MCF 10A (cell line): ENCODE data around the gene SNAPC4. TPM values are rescaled to one million over a fixed set of nuclear protein-coding genes. Genes with fewer than 3 reads are reported as not detected.

Experiments
- BruUV-seq: library from RNA; stranded (reverse); fragments of 400-500 nt; replicated peaks from 2 replicates; lab custom pipeline; 2021; lab: Mats Ljungman, UMichigan
- CTCF ChIA-PET: fragments of 300-600 bp; sonication (Branson Sonifier 250); formaldehyde crosslinking; extraction: SDS; loops from one replicate; lab custom pipeline; 2021; ENCODE audit warnings: antibody characterized with exemption, inconsistent platforms; lab: Yijun Ruan, JAX
- POLR2A ChIA-PET: fragments of 300-600, 350-650 bp; sonication (Branson Sonifier 250); formaldehyde crosslinking; extraction: SDS; loops from one replicate; lab custom pipeline; 2020; ENCODE audit warnings: antibody characterized with exemption, inconsistent platforms; lab: Yijun Ruan, JAX
- DNase-seq: peaks from one replicate; pipeline ENCODE4 v3.0.0-alpha.2; 2018; ENCODE audit not compliant: unreplicated experiment
- H3K27ac Mint-ChIP-seq: one replicate; pipeline ENCODE4 v1.8.0; 2022; ENCODE audit warnings: mild to moderate bottlenecking, low read depth, mixed read lengths; ENCODE audit not compliant: unreplicated experiment
- H3K27me3 Mint-ChIP-seq: one replicate; pipeline ENCODE4 v1.8.0; 2022; ENCODE audit warnings: mixed read lengths; ENCODE audit not compliant: insufficient read depth, unreplicated experiment
- H3K36me3 Mint-ChIP-seq: one replicate; pipeline ENCODE4 v1.8.0; 2022; ENCODE audit warnings: mild to moderate bottlenecking, moderate library complexity, mixed read lengths; ENCODE audit not compliant: insufficient read depth, unreplicated experiment
- H3K4me1 Mint-ChIP-seq: one replicate; pipeline ENCODE4 v1.8.0; 2022; ENCODE audit warnings: mixed read lengths; ENCODE audit not compliant: insufficient read depth, unreplicated experiment
- H3K4me3 Mint-ChIP-seq: one replicate; pipeline ENCODE4 v1.8.0; 2022; ENCODE audit warnings: mild to moderate bottlenecking, moderate library complexity, mixed read lengths; ENCODE audit not compliant: unreplicated experiment
- H3K9me3 Mint-ChIP-seq: one replicate; pipeline ENCODE4 v1.8.0; 2022; ENCODE audit warnings: mixed read lengths; ENCODE audit not compliant: unreplicated experiment
- intact Hi-C: fragments of 100-400 bp; cut with micrococcal nuclease; formaldehyde crosslinking; loops from 2 replicates; pipeline ENCODE4 v1.14.1; 2022
- total RNA-seq: library from RNA; stranded (reverse); gene quantifications from 2 replicates; pipeline ENCODE4 v1.2.3, GENCODE V29; 2022
- TF ChIP-seq, protein P1 (sequence below): fragments of 200-600 bp; IDR thresholded peaks from one replicate; pipeline ENCODE4 v1.8.0; 2022; ENCODE audit warnings: antibody characterized with exemption, mild to moderate bottlenecking; ENCODE audit not compliant: unreplicated experiment

Gene SNAPC4
- total RNA-seq, 1 experiment from 2014 or later = 9.9 TPM

DNA sequence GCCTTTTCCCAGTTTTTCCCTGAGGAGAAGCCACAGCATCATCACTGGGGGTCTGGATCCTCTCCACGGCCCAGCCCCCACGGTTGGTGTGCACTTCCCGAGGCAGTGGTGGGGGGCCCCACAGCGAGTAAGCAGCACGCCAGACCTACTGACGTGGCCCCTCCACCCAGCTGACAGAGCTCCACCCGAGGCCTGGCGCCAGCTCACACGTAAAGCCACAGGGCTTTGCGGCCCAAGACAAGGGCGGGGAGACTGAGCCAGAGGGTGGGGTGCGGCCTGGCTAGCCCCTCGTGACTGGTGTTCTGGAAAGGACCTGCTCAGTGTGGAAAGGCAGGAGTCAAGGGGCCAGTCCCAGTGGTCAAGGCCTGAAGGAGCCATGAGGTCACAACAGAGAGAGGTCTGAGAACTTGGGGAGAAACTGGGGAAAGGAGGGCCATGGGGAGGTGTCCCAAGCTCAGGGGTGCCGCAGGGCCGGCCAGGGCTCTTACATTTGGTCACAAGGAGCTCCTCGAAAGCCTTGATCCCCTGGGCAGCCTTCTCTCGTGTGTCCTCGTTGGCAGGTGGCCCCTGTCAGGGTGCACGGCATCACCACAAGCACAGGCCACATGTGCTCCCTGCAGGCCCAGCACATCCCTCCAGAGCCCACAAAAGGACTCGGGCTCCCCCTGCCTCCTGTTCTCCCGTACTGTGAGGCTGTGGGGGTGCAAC lies 5.5 kb downstream of the SNAPC4 start:
- no TSS peak for BruUV-seq
- ChIA-PET POLR2A (no interaction called here), CTCF (interaction anchor here (0.7 to 0.9 kb wide), 2 partner anchors 231 to 634 kb away, joined by 3 read pairs; partner anchors contain the start of gene ABCA2)
- Mint-ChIP-seq H3K27ac (no peak overlapping the region), H3K4me1 (no peaks in the 10 kb centered on the region), H3K36me3 (peaks cover 68% of the 10 kb centered on the region), H3K9me3 (no peaks in the 10 kb centered on the region), H3K27me3 (no peaks in the 10 kb centered on the region), H3K4me3 (no peak overlapping the region)
- DNase-seq = no peak
- intact Hi-C loops = no loop called here
- TF ChIP-seq, protein P1, sequence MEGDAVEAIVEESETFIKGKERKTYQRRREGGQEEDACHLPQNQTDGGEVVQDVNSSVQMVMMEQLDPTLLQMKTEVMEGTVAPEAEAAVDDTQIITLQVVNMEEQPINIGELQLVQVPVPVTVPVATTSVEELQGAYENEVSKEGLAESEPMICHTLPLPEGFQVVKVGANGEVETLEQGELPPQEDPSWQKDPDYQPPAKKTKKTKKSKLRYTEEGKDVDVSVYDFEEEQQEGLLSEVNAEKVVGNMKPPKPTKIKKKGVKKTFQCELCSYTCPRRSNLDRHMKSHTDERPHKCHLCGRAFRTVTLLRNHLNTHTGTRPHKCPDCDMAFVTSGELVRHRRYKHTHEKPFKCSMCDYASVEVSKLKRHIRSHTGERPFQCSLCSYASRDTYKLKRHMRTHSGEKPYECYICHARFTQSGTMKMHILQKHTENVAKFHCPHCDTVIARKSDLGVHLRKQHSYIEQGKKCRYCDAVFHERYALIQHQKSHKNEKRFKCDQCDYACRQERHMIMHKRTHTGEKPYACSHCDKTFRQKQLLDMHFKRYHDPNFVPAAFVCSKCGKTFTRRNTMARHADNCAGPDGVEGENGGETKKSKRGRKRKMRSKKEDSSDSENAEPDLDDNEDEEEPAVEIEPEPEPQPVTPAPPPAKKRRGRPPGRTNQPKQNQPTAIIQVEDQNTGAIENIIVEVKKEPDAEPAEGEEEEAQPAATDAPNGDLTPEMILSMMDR = no peak

DNA sequence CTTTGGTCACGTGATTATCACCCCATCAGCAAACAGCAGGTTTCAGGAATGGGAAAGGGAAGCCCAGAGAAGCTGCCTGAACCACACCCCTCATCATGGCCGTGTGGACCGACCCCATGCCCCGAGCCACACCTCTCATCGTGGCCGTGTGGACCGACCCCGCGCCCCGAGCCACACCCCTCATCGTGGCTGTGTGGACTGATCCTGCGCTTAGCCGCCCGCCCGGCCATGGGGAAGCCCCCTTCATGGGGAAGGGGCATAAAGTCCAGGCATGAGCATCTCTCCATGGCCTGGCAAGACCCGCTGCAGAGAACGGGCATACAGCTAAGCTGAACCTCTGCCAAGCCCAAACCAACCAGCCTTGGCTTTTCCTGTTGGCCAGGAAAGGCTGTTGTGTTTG lies 6.4 kb downstream of the SNAPC4 start:
- no peaks in the 10 kb centered on the region for H3K9me3 Mint-ChIP-seq
- no peak for DNase-seq
- H3K27ac Mint-ChIP-seq = no peak overlapping the region
- CTCF ChIA-PET = interaction anchor here (0.7 to 1.0 kb wide), 4 partner anchors 39 to 635 kb away, joined by 3 to 4 read pairs (median 3); partner anchors contain the start of gene ABCA2
- BruUV-seq = no TSS peak
- peaks cover 73% of the 10 kb centered on the region for H3K36me3 Mint-ChIP-seq
- TF ChIP-seq, protein P1 = no peak
- intact Hi-C loops = no loop called here
- H3K27me3 Mint-ChIP-seq = no peaks in the 10 kb centered on the region
- no peaks in the 10 kb centered on the region for H3K4me1 Mint-ChIP-seq
- no peak overlapping the region for H3K4me3 Mint-ChIP-seq
- POLR2A ChIA-PET = interaction anchor here (1.1 kb wide), 2 partner anchors 8 to 22 kb away, joined by 3 read pairs; no protein-coding TSS in a partner anchor

DNA sequence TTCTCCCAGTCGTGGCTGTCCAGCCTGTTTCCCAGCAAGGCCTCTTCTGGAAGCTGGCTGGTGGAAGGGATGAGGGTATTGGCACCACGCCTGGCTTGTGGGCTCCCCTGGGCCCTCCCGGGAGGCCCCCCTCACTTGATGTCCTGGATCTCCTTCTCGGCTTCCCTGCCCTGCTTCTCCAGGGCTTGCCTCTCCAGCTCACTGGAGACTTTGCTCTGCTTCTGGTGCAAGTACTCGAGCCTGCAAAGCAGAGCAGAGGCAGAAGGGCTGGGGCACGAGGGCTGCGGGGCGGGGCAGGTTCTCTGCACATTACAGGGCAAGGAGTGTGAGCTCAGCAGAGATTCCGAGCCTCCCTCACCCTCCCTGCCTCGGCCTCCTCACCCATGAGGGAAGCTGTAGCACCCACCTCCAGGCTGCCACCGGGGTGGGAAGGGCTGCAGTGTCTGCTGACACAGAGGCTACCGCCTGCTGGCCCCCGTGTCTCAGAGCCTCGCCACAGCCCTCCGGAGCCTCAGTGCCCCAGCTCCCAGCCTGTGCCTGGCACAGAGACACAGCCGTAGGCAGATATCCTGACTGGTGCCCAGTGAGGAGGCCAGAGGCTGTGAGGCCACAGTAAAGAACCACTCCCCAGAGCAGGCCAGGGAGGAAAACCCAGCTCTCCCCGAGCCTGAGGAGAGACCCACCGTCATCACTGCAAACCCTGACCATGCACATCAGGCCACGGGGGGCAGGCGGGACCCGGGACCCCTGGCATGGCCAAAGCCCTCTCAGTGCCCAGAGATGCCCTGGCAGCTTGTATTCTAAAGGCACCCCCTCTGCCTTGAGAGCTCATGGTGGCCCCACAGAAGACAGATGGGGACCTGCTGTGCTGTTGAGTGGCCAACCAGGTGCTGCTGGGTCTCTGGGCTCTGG lies 7.2 kb downstream of the SNAPC4 start:
- no peaks in the 10 kb centered on the region for H3K9me3 Mint-ChIP-seq
- POLR2A ChIA-PET = interaction anchor here (0.6 to 1.1 kb wide), 3 partner anchors 8 to 174 kb away, joined by 3 read pairs; no protein-coding TSS in a partner anchor
- TF ChIP-seq, protein P1 = no peak
- no peak overlapping the region for H3K4me3 Mint-ChIP-seq
- BruUV-seq = no TSS peak
- CTCF ChIA-PET = interaction anchor here (0.6 to 1.0 kb wide), 3 partner anchors 8 to 239 kb away, joined by 3 read pairs; no protein-coding TSS in a partner anchor
- no peaks in the 10 kb centered on the region for H3K27me3 Mint-ChIP-seq
- peaks cover 80% of the 10 kb centered on the region for H3K36me3 Mint-ChIP-seq
- intact Hi-C loops = no loop called here
- H3K27ac Mint-ChIP-seq = no peak overlapping the region
- DNase-seq = no peak
- H3K4me1 Mint-ChIP-seq = no peaks in the 10 kb centered on the region
